ENCODE data around the gene NEO1.

GRCh38 chr15:73283366-73283962 lies 231.2 kb downstream of the NEO1 start:
- no peak for TF ChIP-seq CTCF (IDR thresholded peaks at IDR 0.05; ENCODE audit: insufficient read depth, low read length)
- no peak for TF ChIP-seq POLR2AphosphoS5 (IDR thresholded peaks at IDR 0.05; ENCODE audit: low read depth)
